GM18499 (cell line): ENCODE measurements around the gene PRLR.

Experiments used
- ATAC-seq: cut with Tn5 transposase; IDR thresholded peaks from one replicate; pipeline ENCODE4 v1.9.1; 2021; ENCODE audit warnings: moderate number of reproducible peaks; ENCODE audit not compliant: insufficient read depth, unreplicated experiment

Gene PRLR

GRCh38 chr5:35164860-35165542, 65.3 kb downstream of the PRLR start:
- no peak for ATAC-seq

GRCh38 chr5:35163710-35164033, 66.6 kb downstream of the PRLR start:
- no peak for ATAC-seq

DNA sequence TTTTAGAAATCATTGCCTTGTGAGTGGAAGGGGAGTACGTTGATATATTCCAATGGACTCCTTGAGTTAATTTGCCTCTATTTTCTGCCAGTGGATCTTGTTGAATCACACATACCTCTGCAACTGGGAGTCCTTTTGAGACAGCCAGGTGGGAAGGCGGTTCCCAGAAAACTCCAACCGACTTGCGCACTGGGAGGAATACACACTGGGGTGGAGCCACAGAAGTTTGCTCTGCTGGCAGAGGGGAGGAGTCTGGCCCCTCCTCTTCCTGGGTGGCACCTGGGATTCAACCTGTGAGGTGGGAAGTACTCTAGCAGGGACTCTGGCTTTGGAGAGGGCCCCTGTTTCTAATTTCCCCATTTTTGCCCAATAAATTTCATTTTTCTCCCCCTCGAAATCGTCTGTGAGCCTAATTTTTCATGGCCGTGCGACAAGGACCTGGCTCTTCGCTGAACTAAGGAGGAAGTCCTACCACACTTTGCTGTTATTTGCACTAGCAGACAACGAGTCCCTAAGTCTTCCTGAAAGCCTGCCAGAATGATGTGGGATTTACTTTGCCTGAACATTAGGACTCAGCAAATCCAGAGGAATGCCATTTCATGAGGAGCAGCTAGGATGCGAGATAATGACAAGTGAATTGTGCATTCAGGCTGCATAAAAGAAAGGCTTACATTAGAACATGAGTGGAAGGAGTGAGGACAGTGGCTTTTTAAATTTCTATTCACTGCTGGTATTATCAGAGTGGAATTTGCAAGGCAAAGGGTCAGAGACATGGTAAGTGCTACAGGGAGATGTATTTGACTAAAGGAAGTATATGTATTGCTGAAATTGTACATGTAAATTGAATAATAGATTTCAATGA, 67.2 kb downstream of the PRLR start:
- ATAC-seq = no peak

DNA sequence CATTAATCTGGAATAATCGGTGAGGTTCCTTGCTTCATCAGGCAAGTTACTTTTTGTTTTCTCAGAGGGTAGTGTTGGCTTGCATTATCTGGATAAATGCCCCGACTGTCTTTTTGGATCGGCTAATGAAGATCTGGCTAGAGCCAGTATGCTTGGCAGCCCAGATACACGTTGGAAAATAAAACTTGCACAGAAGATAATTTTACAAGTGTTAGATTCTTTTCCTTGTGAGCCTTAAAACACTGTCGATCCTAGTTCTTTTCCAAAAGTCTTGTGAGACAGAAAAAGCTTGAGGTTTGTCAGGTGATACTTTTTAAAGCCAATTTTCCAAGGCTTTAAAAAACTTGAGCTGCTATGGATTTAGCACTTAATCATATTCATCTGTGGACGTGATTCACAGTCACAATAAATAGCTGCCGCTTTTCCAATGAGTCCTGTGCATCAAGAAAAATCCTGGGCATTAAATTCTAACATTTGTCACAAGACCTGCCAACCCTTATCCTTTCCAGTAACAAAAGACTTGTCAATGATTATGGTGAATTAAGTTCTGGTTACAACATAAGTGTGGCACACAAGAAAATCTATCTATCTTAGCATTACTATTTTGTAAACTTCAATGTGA, 68.5 kb downstream of the PRLR start:
- ATAC-seq = no peak

GRCh38 chr5:35160486-35161116, 69.7 kb downstream of the PRLR start:
- no peak for ATAC-seq

GRCh38 chr5:35159370-35159742, 70.9 kb downstream of the PRLR start:
- no peak for ATAC-seq

DNA sequence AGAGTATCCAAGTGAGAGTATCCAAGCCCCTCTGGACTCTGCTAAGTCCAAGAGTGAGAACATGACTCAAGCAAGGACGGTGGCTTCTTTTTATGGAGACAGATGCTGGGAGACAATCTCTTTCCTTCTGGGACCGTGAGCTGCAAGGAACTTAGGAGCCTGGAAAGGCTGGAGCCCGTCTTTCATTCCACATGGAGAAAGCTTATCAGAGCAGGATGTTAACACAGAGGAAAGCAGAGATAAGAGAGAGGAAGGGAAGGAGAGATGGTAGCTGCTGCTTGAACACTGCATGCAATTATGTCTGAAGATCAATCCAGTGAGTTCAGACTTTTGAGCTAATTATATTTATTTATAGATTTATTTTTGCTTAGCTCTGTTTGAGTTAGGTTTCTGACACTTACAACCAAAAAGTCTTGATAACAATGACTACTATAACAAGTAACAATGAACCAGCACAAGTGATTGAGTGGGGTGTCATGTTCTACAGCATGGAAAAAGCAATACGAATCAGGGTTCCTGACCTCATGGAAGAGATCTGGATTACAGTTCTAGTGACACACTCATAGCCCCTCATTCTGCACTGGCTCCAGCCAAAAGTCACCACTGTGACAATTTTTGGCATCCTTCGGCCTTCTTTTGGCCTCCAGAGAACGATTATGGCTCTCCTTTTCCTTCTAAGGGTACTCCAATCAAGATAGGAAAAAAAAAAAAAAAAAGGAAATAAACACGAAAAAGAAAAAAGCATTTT, 71.5 kb downstream of the PRLR start:
- ATAC-seq = no peak

GRCh38 chr5:35158204-35158603, 72.1 kb downstream of the PRLR start:
- ATAC-seq = no peak

DNA sequence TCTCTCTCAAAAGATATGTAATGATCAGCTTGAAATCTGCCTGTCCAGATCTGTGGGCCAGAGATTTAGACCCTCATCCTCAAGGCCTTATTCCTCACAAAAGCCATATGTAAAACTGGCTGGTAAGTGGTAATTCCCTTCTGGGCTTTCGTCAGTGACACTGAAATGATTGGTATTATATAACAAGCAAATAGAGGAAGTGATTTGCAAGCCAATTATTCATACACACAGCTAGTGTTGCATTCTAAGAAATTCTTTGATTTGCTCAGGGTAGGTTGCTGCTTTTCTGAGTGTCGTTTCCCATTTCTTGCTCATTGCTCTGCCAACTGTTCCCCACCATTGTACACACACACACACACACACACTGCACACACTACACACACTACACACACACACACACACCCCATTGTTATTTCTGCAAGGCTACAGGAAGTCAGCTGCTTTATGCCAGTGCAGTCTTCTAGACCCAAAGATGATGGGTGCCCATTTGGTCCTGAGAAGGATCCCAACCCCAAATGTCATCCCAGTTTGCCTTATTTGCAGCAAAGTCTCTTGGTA, 76.8 kb downstream of the PRLR start:
- no peak for ATAC-seq

- ATAC-seq = no peak
Observed at GRCh38 chr5:35152733-35153132, 77.6 kb downstream of the PRLR start.

GRCh38 chr5:35151146-35151920, 79.0 kb downstream of the PRLR start:
- no peak for ATAC-seq

GRCh38 chr5:35149041-35149440, 81.2 kb downstream of the PRLR start:
- no peak for ATAC-seq

DNA sequence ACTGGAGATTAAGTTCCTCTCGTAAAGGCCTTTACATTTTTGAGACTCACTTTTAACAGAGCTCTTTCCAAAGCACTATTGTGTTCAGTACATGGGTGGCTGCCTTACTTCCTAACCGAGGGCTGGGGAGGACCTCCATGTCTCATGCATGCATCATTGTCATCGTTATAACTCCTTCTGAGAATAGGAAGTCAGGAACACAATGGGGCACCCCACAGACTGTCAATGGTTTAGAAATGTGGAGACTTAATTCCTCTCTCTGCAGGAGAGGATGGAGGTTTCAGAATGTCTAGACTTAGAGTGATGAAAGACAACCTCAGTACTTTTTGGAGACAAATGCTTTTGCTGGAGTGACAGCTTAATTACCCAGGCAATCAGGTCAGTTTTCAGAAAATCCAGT, 83.9 kb downstream of the PRLR start:
- ATAC-seq = no peak

GRCh38 chr5:35145691-35146317, 84.5 kb downstream of the PRLR start:
- no peak for ATAC-seq

DNA sequence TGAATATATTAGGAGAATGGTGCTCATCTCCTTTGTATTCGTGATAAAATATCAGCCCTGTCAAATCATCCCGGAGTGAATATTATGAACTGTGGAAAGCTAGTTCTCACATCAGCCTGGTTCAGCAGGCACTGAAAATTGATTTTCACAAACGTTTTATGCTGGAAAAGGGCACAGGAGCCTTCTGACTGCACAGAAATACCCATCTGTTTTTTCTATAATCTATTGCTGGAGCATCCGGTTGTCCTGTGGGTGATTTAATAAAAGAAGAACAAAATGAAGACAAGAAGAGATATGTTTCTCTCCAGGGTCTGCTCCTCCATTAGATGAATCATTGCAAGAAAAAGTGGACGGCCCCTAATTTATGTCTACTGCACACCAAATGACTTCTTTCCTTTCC, 85.3 kb downstream of the PRLR start:
- ATAC-seq = no peak

- ATAC-seq = no peak
Observed at GRCh38 chr5:35143841-35144240, 86.4 kb downstream of the PRLR start.

DNA sequence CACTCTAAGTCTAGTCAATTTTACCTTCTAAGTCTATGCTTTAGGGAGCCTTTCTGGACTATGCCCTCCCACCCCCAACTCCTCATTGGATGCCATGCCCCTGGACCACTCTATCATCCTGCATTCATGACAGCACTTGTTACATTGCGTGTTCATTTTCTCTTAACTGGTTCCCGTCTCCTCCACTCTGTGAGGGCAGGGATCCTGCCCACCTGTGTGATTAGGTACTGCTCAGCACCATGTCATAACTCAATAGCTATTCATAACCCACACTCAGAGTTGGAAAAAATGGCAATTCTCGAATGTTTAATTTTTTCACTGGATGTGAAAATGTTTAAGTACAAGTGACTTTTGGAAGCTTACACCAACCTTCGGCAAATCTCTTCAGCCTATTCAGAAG, 88.5 kb downstream of the PRLR start:
- ATAC-seq = no peak

DNA sequence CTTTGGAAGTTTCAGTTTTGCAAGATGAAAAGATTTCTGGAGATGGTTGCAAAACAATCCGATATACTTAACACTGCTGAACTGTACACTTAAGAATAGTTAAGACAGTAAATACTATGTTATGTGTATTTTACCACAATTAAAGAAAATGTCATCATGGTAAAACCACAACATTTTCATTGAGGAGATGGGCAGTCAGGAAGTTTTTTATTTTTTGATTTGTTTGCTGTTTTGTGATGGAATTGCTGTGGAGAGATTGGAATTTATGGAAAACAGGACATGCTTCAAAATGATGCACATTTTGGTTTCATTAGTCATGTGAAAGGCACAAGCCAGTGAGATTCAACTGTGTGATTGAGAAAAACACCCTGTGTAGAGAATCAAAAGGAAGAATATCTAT, 92.1 kb downstream of the PRLR start:
- ATAC-seq = no peak

GRCh38 chr5:35136386-35136785, 93.9 kb downstream of the PRLR start:
- peak; percentile 55 for ATAC-seq
